ENCODE measurements around the gene TNS2.

GRCh38 chr12:53056296-53056695 is 6.4 kb downstream of the TNS2 start:
- TF ChIP-seq, protein P1, sequence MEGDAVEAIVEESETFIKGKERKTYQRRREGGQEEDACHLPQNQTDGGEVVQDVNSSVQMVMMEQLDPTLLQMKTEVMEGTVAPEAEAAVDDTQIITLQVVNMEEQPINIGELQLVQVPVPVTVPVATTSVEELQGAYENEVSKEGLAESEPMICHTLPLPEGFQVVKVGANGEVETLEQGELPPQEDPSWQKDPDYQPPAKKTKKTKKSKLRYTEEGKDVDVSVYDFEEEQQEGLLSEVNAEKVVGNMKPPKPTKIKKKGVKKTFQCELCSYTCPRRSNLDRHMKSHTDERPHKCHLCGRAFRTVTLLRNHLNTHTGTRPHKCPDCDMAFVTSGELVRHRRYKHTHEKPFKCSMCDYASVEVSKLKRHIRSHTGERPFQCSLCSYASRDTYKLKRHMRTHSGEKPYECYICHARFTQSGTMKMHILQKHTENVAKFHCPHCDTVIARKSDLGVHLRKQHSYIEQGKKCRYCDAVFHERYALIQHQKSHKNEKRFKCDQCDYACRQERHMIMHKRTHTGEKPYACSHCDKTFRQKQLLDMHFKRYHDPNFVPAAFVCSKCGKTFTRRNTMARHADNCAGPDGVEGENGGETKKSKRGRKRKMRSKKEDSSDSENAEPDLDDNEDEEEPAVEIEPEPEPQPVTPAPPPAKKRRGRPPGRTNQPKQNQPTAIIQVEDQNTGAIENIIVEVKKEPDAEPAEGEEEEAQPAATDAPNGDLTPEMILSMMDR (conservative IDR thresholded peaks at IDR 0.05 in 1 of 2, IDR thresholded peaks at IDR 0.05 in 1 of 2; ENCODE audit: extremely low read depth in 1 of 2, insufficient read depth in 1 of 2, low read depth in 1 of 2, low read length in 2 of 2), result no peak
- no peak for TF ChIP-seq EZH2 (IDR thresholded peaks at IDR 0.05; ENCODE audit: borderline replicate concordance, low read length)

Measured in mammary epithelial cell (primary cell).